A549 (cell line): ENCODE measurements around the gene WDR62.

ENCODE experiments used
- CTCF ChIP-seq: fragments of >200 bp; sonication (Bioruptor Twin); formaldehyde crosslinking; IDR thresholded peaks from 3 replicates; pipeline ENCODE4 v1.5.1; 2016
- EP300 ChIP-seq, 2 experiments: fragments of >200 bp; sonication (Bioruptor Twin); formaldehyde crosslinking; IDR thresholded peaks; 2 replicates in 1 of 2; 3 replicates in 1 of 2; pipeline ENCODE4 v1.6.1; 2016 to 2017
- ESRRA ChIP-seq: fragments of 150-350 bp; IDR thresholded peaks from 2 replicates; pipeline ENCODE4 v1.6.1; 2014; ENCODE audit warnings: mild to moderate bottlenecking, low read length, borderline replicate concordance
- GATA3 ChIP-seq: IDR thresholded peaks from 2 replicates; pipeline ENCODE4 v1.6.1; 2012; ENCODE audit warnings: borderline replicate concordance
- KDM5A ChIP-seq: fragments of 200-600 bp; sonication (generic); IDR thresholded peaks from 2 replicates; pipeline ENCODE4 v1.6.1; 2016; ENCODE audit warnings: antibody characterized with exemption, mild to moderate bottlenecking
- MYC ChIP-seq: IDR thresholded peaks from 2 replicates; pipeline ENCODE4 v1.6.1; 2012; ENCODE audit warnings: mild to moderate bottlenecking, inconsistent platforms, low read length, improper control_type of control experiment, borderline replicate concordance
- POLR2A ChIP-seq: IDR thresholded peaks from 2 replicates; pipeline ENCODE4 v1.6.1; 2012; ENCODE audit warnings: mild to moderate bottlenecking, low read length
- RARB ChIP-seq: fragments of 250-450 bp; sonication (Bioruptor Pico); IDR thresholded peaks from 2 replicates; pipeline ENCODE4 v1.8.0; 2021; ENCODE audit warnings: mild to moderate bottlenecking, moderate library complexity
- REST ChIP-seq: fragments of 200-600 bp; sonication (generic); IDR thresholded peaks from 2 replicates; pipeline ENCODE4 v1.6.1; 2016; ENCODE audit warnings: antibody characterized with exemption, mild to moderate bottlenecking, moderate library complexity
- USF2 ChIP-seq: fragments of 450-650 bp; IDR thresholded peaks from 2 replicates; pipeline ENCODE4 v1.6.1; 2014; ENCODE audit warnings: antibody characterized with exemption

GRCh38 chr19:36139120-36139472, 84.4 kb downstream of the WDR62 start:
- TF ChIP-seq KDM5A, result no peak
- TF ChIP-seq MYC, result no peak
- TF ChIP-seq CTCF, result no peak
- no peak for TF ChIP-seq GATA3
- no peak for TF ChIP-seq POLR2A
- no peak for TF ChIP-seq EP300 (IDR thresholded peaks at IDR 0.05)
- no peak for TF ChIP-seq REST
- no peak for TF ChIP-seq ESRRA
- 0 out of 2 replicates have a peak, but pooled peaks have one; percentile 25 for TF ChIP-seq RARB (CRISPR knock-in tag)
- no peak for TF ChIP-seq USF2
